ENCODE data around the gene NBEA.

GRCh38 chr13:35411059-35411744 lies 469.1 kb downstream of the NBEA start:
- TF ChIP-seq CTCF (IDR thresholded peaks at IDR 0.05), result no peak
- no peak for TF ChIP-seq POLR2A (IDR thresholded peaks at IDR 0.05)

All from breast epithelium (tissue), 3 donors.